HCT116 (cell line): ENCODE measurements around the gene GAK. TPM values are rescaled to one million over a fixed set of nuclear protein-coding genes. Genes with fewer than 3 reads are reported as not detected.

Source experiments
- ATAC-seq: fragments of 200-7000 bp; cut with Tn5 transposase; 2 replicates; pipeline ENCODE4 v1.9.1; 2020; ENCODE audit warnings: mild to moderate bottlenecking, moderate library complexity
- BruUV-seq: library from RNA; stranded (reverse); fragments of 400-500 nt; replicated peaks from 2 replicates; lab custom pipeline; 2021; lab: Mats Ljungman, UMichigan
- CTCF ChIA-PET: fragments of 300-600 bp; sonication (Branson Sonifier 250); formaldehyde crosslinking; loops from one replicate; lab custom pipeline; 2021; ENCODE audit warnings: antibody characterized with exemption; lab: Charles Lee
- POLR2A ChIA-PET: fragments of 300-600, 350-600 bp; sonication (Branson Sonifier 250); formaldehyde crosslinking; loops from one replicate; lab custom pipeline; 2021; ENCODE audit warnings: antibody characterized with exemption; lab: Charles Lee
- RAD21 ChIA-PET, 2 experiments: fragments of 300-600 bp; sonication (Branson Sonifier 250); formaldehyde crosslinking; loops; one replicate each; lab custom pipeline; 2023; ENCODE audit warnings: low total read pairs in 2 of 2; ENCODE audit not compliant: uncharacterized antibody in 2 of 2, unreplicated experiment in 2 of 2, low non-redundant PET in 1 of 2; lab: Charles Lee
- DNase-seq: peaks from one replicate; pipeline ENCODE4 v3.0.0-alpha.2; 2010; ENCODE audit warnings: low read depth, low spot score
- H2AFZ ChIP-seq: fragments of 200-600 bp; shearing (Covaris generic), sonication (generic); 2 replicates; pipeline ENCODE4 v1.6.1; 2017; ENCODE audit warnings: low read depth, mixed run types, mixed read lengths, antibody characterized with exemption, low read length; ENCODE audit not compliant: poor library complexity, severe bottlenecking
- H3K27ac ChIP-seq: 2 replicates; pipeline ENCODE4 v1.5.1; 2012; ENCODE audit warnings: low read depth, low read length
- H3K27me3 ChIP-seq: fragments of 200-600 bp; sonication (generic); 2 replicates; pipeline ENCODE4 v1.6.1; 2016; ENCODE audit warnings: mixed run types, low read length, mixed read lengths; ENCODE audit not compliant: insufficient read depth
- H3K36me3 ChIP-seq, 2 experiments: fragments of 200-500 bp in 1 of 2; fragments of 200-600 bp in 1 of 2; sonication (Bioruptor generic) in 1 of 2; sonication (generic) in 1 of 2; 2 replicates each; pipeline versions ENCODE4 v1.5.1 to v1.6.1; 2014 to 2016; ENCODE audit warnings: low read length in 2 of 2, inconsistent platforms in 1 of 2, mixed read lengths in 1 of 2, mixed run types in 1 of 2; ENCODE audit not compliant: insufficient read depth in 2 of 2, control insufficient read depth in 1 of 2
- H3K4me1 ChIP-seq, 2 experiments: fragments of 200-600 bp in 1 of 2; sonication (generic) in 1 of 2; 2 replicates each; pipeline versions ENCODE4 v1.5.1 to v1.6.1; 2012 to 2017; ENCODE audit warnings: low read length in 2 of 2, inconsistent platforms in 1 of 2, mild to moderate bottlenecking in 1 of 2, mixed read lengths in 1 of 2, mixed run types in 1 of 2, moderate library complexity in 1 of 2; ENCODE audit not compliant: insufficient read depth in 2 of 2, control insufficient read depth in 1 of 2
- H3K4me2 ChIP-seq: fragments of 200-600 bp; sonication (generic); 2 replicates; pipeline ENCODE4 v1.6.1; 2017; ENCODE audit warnings: mixed run types, low read length, mixed read lengths
- H3K4me3 ChIP-seq, 2 experiments: fragments of 200-600 bp in 1 of 2; sonication (generic) in 1 of 2; replicated peaks in 1 of 2; 2 replicates each; pipeline ENCODE4 v1.5.1; 2011 to 2016; ENCODE audit warnings: low read length in 2 of 2, control low read depth in 1 of 2, low read depth in 1 of 2, mild to moderate bottlenecking in 1 of 2, mixed read lengths in 1 of 2, mixed run types in 1 of 2
- H3K79me2 ChIP-seq: fragments of 200-600 bp; sonication (generic); 2 replicates; pipeline ENCODE4 v1.6.1; 2017; ENCODE audit warnings: mild to moderate bottlenecking, mixed run types, low read length, moderate library complexity, mixed read lengths; ENCODE audit not compliant: insufficient read depth
- H3K9ac ChIP-seq: fragments of 200-600 bp; sonication (generic); 2 replicates; pipeline ENCODE4 v1.6.1; 2016; ENCODE audit warnings: low read length, mixed read lengths
- H3K9me2 ChIP-seq: fragments of 200-600 bp; sonication (generic), shearing (Covaris generic); 2 replicates; pipeline ENCODE4 v1.6.1; 2017; ENCODE audit warnings: mixed run types, mild to moderate bottlenecking, moderate library complexity; ENCODE audit not compliant: insufficient read depth
- H3K9me3 ChIP-seq, 2 experiments: fragments of 200-500 bp in 1 of 2; fragments of 200-600 bp in 1 of 2; sonication (Bioruptor generic) in 1 of 2; sonication (generic) in 1 of 2; 2 replicates each; pipeline ENCODE4 v1.6.1; 2014 to 2017; ENCODE audit warnings: low read length in 2 of 2, mixed read lengths in 2 of 2, inconsistent platforms in 1 of 2, low read depth in 1 of 2, mild to moderate bottlenecking in 1 of 2, mixed run types in 1 of 2, moderate library complexity in 1 of 2; ENCODE audit not compliant: control insufficient read depth in 1 of 2, insufficient read depth in 1 of 2
- H4K20me1 ChIP-seq: fragments of 200-600 bp; sonication (generic), shearing (Covaris generic); 2 replicates; pipeline ENCODE4 v1.6.1; 2017; ENCODE audit warnings: mixed run types, mild to moderate bottlenecking, moderate library complexity; ENCODE audit not compliant: insufficient read depth
- ELF1 ChIP-seq: IDR thresholded peaks from 2 replicates; pipeline ENCODE4 v1.6.1; 2012; ENCODE audit warnings: low read depth, borderline replicate concordance
- EZH2phosphoT487 ChIP-seq: fragments of 200-600 bp; IDR thresholded peaks from 2 replicates; pipeline ENCODE4 v1.6.1; 2018; ENCODE audit warnings: antibody characterized with exemption, borderline replicate concordance
- POLR2AphosphoS5 ChIP-seq: IDR thresholded peaks from 2 replicates; pipeline ENCODE4 v1.6.1; 2011; ENCODE audit warnings: mild to moderate bottlenecking, low read depth, low read length, moderate library complexity
- RAD21 ChIP-seq: IDR thresholded peaks from 2 replicates; pipeline ENCODE4 v1.6.1; 2012; ENCODE audit warnings: low read depth, mild to moderate bottlenecking
- REST ChIP-seq: IDR thresholded peaks from 2 replicates; pipeline ENCODE4 v1.6.1; 2012; ENCODE audit warnings: low read depth
- SIN3A ChIP-seq: IDR thresholded peaks from 2 replicates; pipeline ENCODE4 v1.6.1; 2012; ENCODE audit warnings: low read depth
- SP1 ChIP-seq: IDR thresholded peaks from 2 replicates; pipeline ENCODE4 v1.6.1; 2012; ENCODE audit warnings: low read depth
- TCF7L2 ChIP-seq: IDR thresholded peaks from 2 replicates; pipeline ENCODE4 v1.7.0; 2011; ENCODE audit warnings: borderline replicate concordance, inconsistent platforms; ENCODE audit not compliant: insufficient read depth, insufficient read length; ENCODE audit errors: extremely low read depth
- YY1 ChIP-seq: IDR thresholded peaks from 2 replicates; pipeline ENCODE4 v1.6.1; 2011; ENCODE audit warnings: low read length, low read depth, moderate library complexity, mild to moderate bottlenecking; ENCODE audit not compliant: insufficient replicate concordance; ENCODE audit errors: extremely low read depth
- ZBTB33 ChIP-seq: IDR thresholded peaks from 2 replicates; pipeline ENCODE4 v1.6.1; 2011; ENCODE audit warnings: mild to moderate bottlenecking, low read length, moderate library complexity; ENCODE audit not compliant: insufficient replicate concordance; ENCODE audit errors: extremely low read depth
- ZFX ChIP-seq: fragments of 450-650 bp; IDR thresholded peaks from 2 replicates; pipeline ENCODE4 v1.6.1; 2017
- ZNF274 ChIP-seq: fragments of 200-500 bp; sonication (Bioruptor generic); IDR thresholded peaks from 2 replicates; pipeline ENCODE4 v1.6.1; 2014; ENCODE audit warnings: mild to moderate bottlenecking, low read depth, low read length, inconsistent platforms
- intact Hi-C: fragments of 100-400 bp; cut with micrococcal nuclease; formaldehyde crosslinking; loops from 2 replicates; pipeline ENCODE4 v1.10.0; 2022
- total RNA-seq: library from RNA; stranded (reverse); gene quantifications from one replicate; pipeline ENCODE4 v1.2.1, GENCODE V29; 2021; ENCODE audit not compliant: unreplicated experiment

The GAK gene
- total RNA-seq, 1 experiment from 2014 or later = 123 TPM

DNA sequence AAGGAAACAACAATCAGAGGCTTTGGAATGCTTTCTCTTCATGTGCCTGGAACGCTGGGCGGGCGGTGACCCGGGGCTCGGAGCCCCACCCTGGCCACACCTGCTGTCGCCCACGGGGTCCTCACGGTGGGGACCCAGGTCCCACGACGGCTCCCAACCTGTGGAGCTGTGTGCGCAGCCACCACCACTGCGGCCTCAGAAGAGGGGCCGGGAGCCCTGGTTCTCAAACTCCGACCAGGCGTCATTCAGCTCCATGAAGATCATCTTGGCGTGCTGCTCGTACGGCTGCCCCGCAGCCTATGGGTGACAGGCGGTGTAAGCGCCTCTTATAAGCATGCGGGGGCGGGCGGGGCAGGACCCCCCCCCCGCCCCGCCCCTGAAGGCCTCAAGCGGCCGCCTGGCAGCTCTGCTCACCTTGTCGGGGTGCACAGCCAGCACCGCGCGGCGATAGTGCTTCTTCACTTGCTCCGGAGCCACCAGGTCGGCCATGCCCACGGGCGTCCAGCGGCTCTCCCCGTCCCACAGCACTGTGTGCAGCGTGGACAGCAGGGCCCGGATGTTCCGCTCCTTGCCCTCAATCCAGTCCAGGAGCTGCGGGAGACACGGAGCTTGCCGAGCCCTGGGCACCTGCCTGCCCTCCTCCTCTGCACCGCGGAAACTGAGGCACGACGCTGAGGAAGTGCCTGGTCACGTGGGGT is 82.5 kb downstream of the GAK start:
- H3K27ac ChIP-seq = no peak overlapping the region
- no TSS peak for BruUV-seq
- TF ChIP-seq RAD21 (no peak), TCF7L2 (no peak), ZFX (no peak), EZH2phosphoT487 (no peak), YY1 (no peak), POLR2AphosphoS5 (no peak), ELF1 (no peak), SIN3A (no peak), ZBTB33 (no peak), REST (no peak), SP1 (no peak), ZNF274 (no peak)
- no peaks in the 10 kb centered on the region for H3K27me3 ChIP-seq
- no peak overlapping the region for H2AFZ ChIP-seq
- no peaks in the 10 kb centered on the region for H3K4me1 ChIP-seq
- no peaks in the 10 kb centered on the region for H4K20me1 ChIP-seq
- ATAC-seq (no peak), DNase-seq (no peak)
- H3K9ac ChIP-seq = no peak overlapping the region
- H3K36me3 ChIP-seq = no peaks in the 10 kb centered on the region
- CTCF ChIA-PET = no interaction called here
- H3K4me3 ChIP-seq = no peak overlapping the region
- H3K79me2 ChIP-seq = no peaks in the 10 kb centered on the region
- no peaks in the 10 kb centered on the region for H3K9me3 ChIP-seq
- H3K9me2 ChIP-seq = no peaks in the 10 kb centered on the region
- no peak overlapping the region for H3K4me2 ChIP-seq
- intact Hi-C loops = loop anchor here (10.0 kb wide), 1 partner anchor 65 kb away; no protein-coding TSS in a partner anchor
- RAD21 ChIA-PET = no interaction called here
- POLR2A ChIA-PET = no interaction called here
